Choroid plexus epithelial cell (primary cell): ENCODE results near the gene ERN1.
A peak's percentile ranks its signal among the peaks of the same experiment; 100 is the strongest.
"Not testable (repeated sequence)": the region's sequence is repeated elsewhere in the genome, so short reads cannot be mapped to it uniquely, and the experiment has no call there.

ENCODE experiments used
- DNase-seq: peaks from one replicate; pipeline ENCODE4 v3.0.0-alpha.2; 2010; ENCODE audit warnings: low read depth
- H3K4me3 ChIP-seq: 2 replicates; pipeline ENCODE4 v1.5.1; 2011; ENCODE audit warnings: low read depth, mild to moderate bottlenecking, control low read depth, low read length, moderate library complexity
- TF ChIP-seq, protein P1 (sequence below): conservative IDR thresholded peaks from 2 replicates; pipeline ENCODE4 v1.5.1; 2011; ENCODE audit warnings: low read depth, mild to moderate bottlenecking, control low read depth, inconsistent platforms, low read length, moderate library complexity

The ERN1 gene

GRCh38 chr17:64015447-64015846, 114.5 kb downstream of the ERN1 start:
- DNase-seq: no peak
- H3K4me3 ChIP-seq: no peak overlapping the region
- TF ChIP-seq, protein P1, sequence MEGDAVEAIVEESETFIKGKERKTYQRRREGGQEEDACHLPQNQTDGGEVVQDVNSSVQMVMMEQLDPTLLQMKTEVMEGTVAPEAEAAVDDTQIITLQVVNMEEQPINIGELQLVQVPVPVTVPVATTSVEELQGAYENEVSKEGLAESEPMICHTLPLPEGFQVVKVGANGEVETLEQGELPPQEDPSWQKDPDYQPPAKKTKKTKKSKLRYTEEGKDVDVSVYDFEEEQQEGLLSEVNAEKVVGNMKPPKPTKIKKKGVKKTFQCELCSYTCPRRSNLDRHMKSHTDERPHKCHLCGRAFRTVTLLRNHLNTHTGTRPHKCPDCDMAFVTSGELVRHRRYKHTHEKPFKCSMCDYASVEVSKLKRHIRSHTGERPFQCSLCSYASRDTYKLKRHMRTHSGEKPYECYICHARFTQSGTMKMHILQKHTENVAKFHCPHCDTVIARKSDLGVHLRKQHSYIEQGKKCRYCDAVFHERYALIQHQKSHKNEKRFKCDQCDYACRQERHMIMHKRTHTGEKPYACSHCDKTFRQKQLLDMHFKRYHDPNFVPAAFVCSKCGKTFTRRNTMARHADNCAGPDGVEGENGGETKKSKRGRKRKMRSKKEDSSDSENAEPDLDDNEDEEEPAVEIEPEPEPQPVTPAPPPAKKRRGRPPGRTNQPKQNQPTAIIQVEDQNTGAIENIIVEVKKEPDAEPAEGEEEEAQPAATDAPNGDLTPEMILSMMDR: no peak

DNA sequence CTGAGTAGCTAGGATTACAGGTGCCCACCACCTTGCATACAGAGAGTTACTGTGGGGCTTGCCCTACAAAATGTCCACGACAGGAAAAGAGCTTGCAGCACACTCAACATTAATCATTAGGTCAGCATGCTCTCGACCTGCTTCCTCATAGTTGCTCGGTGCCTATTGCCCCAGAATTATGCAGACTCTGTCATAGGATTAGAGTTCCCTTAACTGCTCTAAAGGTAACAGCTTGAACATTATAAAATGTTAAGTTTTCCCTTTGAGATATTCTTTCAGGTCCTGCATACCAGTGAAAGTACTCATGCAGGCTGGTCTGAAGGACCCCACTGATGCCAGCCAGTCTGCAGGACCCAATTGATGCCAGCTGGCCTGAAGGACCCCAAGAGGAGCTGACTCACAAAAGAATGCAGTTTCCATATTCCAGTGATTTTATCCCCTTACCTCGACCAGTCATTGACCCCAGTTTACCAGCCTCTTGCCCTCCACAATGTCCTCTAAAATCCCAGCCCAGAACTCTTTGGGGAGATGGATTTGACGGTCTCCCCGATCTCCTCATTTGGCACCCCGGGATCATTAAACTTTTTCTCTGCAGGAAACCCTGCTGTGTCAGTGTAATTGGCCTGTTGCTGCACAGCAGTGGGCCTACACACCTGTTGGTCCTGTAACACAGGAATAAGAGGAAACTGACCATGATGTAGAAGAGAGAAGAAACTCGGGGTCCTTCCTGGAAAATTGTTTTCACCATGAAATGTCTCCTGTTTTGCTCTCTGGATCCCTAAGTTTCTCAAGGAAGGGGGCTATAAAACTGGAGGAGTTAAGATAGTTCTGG, 120.2 kb downstream of the ERN1 start:
- TF ChIP-seq, protein P1: no peak
- no peak overlapping the region for H3K4me3 ChIP-seq
- peak; percentile 46 for DNase-seq

- DNase-seq: no peak
- TF ChIP-seq, protein P1: no peak
- H3K4me3 ChIP-seq: no peak overlapping the region
These were observed 121.1 kb downstream of the ERN1 start for GRCh38 chr17:64008830-64009229.

- TF ChIP-seq, protein P1: no peak
- no peak overlapping the region for H3K4me3 ChIP-seq
- DNase-seq: no peak
These were observed 121.6 kb downstream of the ERN1 start for GRCh38 chr17:64008346-64008745.

GRCh38 chr17:64007838-64008282, 122.1 kb downstream of the ERN1 start:
- TF ChIP-seq, protein P1: no peak
- H3K4me3 ChIP-seq: no peak overlapping the region
- no peak for DNase-seq

GRCh38 chr17:64007089-64007837, 122.7 kb downstream of the ERN1 start:
- not testable (repeated sequence) for H3K4me3 ChIP-seq, DNase-seq

DNA sequence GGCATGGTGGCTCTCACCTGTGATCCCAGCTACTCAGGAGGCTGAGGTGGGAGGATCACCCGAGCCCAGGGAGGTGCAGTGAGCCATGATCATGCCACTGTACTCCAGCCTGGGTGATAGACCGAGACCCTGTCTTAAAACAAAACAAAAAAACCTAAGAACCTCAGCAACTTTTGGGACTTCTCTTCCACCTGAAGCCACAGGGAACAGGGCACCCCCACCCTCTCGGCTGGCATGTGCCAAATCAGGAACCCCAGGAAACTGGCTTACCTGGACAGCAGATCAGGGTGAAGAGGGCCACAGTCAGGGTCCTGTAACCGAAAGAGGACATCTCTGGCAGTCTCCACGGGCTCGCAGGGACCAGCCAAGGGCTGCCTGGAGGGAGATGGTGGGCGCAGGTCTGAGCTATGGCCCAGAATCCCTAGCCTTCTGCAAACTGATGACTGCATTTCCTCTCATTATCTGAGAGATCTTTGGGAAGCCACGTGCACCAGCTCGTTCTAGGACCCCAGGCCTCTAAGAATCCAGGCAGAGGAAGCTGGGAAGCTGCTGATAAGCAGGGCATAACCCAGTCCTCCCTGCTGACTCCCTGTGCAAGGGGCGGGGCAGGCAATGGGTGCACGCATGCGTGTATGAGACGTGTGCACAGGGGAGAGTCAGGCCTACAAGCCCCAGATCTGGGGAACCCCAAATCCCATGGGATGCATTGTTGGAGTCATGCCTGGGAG, 123.4 kb downstream of the ERN1 start:
- TF ChIP-seq, protein P1: no peak
- no peak for DNase-seq
- H3K4me3 ChIP-seq: no peak overlapping the region
